Stimulated activated CD4-positive, alpha-beta T cell treated with anti-CD3 and anti-CD28 coated beads, Interleukin-15, amount 100 ng/mL, for 1 hour (primary cell): ENCODE results near the gene OGT.
"Not testable (repeated sequence)": the region's sequence is repeated elsewhere in the genome, so short reads cannot be mapped to it uniquely, and the experiment has no call there.

ENCODE experiments used
- DNase-seq, 2 donors: peaks; one replicate each; pipeline ENCODE4 v3.0.0-alpha.2; 2020; ENCODE audit warnings: low read depth in 1 of 2, low spot score in 1 of 2

Gene OGT

DNA sequence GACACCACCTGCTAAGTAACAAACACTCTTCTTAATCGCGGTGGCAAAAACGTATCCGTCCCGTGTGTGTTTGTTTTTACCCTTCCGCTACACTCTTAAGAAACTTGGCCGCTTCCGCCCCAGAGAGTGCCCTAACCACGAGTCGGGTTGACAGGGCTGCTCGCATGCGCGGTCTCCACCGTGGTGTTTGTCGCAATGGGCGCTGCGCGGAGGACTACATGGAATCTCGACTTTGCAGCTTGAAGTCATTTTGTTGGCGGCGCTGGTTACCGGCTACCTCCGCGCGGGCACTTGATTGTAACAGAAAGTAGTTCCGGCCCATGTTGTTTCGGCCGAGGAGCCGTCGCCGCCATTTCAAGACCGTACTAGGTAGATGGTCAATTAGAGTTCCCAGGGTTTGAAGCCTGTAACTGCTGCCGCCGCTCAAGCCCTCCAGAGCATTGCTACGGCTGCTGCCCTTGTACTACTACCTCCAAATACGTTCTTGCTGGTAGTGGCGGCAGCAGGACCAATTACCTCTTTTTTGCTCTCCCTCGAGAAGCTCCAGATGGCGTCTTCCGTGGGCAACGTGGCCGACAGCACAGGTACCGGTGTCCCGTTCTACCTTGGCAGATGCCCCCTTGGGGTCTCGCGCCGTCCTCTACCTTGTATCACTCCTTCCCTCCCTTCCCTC lies at the start of gene OGT:
TSS of gene OGT (plus strand) at position 352 of the 673 bp plus-strand sequence. CDS start at position 548, 196 bp downstream.
- peak; percentile 78 to 83 for DNase-seq

GRCh38 chrX:71487814-71488213 lies 45.1 kb upstream of the OGT start:
- DNase-seq = no peak

DNA sequence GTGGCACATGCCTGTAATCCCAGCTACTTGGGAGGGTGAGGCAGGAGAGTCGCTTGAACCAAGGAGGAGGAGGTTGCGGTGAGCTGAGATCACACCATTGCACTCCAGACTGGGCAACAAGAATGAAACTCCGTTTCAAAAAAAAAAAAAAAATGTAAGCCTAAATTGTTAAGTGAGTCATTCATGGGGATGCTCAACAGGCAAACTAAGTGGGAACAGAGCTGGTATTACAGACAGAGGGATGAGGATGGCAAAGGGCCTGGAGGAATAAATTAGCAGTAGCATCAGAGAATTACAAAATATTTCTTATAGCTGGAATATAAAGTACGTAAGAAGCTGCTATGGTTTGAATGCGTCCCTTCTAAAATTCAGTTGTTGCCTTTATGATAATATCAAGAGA lies 43.4 kb upstream of the OGT start:
- no peak for DNase-seq

GRCh38 chrX:71492231-71493065 lies 40.5 kb upstream of the OGT start:
- peak; percentile 4 to 19 for DNase-seq

DNA sequence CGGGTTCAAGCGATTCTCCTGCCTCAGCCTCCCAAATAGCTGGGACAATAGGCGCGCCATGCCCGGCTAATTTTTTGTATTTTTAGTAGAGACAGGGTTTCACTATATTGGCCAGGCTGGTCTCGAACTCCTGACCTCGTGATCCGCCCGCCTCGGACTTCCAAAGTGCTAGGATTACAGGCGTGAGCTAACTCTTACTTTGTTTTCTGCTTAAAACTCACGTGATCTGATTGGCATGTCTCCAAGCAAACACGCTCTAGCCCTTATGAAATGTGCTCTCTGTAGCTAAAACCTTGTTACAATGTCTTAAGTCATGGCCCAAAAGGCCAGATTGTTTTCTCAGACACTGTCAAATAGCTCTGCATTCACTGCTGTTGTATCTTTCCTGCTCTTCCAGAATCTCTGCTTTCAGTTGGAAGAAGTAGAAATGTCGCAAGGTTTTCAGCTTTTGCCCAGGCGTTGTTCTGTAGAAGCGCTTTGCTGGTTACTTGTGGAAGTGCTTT lies 39.7 kb upstream of the OGT start:
- DNase-seq = no peak

DNA sequence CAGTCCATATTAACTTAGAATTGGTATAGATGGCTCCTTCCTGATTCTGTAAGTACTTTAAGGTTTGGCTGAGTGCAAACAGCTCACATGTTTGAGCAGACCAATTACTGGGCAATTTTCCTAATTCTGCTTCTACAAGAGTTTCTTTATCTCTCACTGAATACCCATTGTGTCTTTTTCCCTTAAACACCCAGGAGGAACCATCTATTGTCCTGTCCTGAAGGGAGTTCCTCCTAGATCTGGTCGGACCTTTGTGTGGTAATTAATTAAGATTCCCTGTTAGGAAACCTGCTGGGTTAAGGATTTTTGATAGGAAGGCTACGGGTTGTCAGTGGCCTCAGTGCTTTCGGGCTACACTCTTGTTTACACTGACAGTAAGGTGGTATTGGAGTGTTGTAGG lies 36.9 kb upstream of the OGT start:
- not testable (repeated sequence) for DNase-seq

GRCh38 chrX:71496476-71496875 lies 36.4 kb upstream of the OGT start:
- DNase-seq = no peak

GRCh38 chrX:71502080-71502479 lies 30.8 kb upstream of the OGT start:
- not testable (repeated sequence) for DNase-seq

GRCh38 chrX:71504346-71504745 lies 28.6 kb upstream of the OGT start:
- no peak for DNase-seq

GRCh38 chrX:71509289-71509688 lies 23.6 kb upstream of the OGT start:
- no peak for DNase-seq

GRCh38 chrX:71510161-71510560 lies 22.7 kb upstream of the OGT start:
- DNase-seq = no peak

- not testable (repeated sequence) for DNase-seq
Observed at GRCh38 chrX:71513731-71514130, 19.2 kb upstream of the OGT start.

- DNase-seq = no peak
Observed at GRCh38 chrX:71514367-71515037, 18.4 kb upstream of the OGT start.

DNA sequence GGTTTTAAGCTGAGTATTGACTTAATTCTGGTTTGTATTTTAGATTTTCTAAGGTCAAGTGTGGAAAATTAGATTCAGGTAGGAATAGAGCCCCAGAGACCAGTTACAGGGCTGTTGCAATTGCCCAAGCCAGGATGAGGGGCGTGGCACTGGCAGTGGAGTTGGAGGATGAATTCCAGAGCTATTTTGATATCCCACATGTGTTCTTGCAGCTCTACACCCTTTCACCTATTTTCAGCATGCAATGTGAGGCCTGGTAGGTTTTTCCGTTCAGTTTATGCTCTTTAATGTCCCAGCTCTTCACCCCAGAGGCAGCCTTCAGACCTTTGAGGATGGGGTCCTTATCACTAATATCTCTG lies 17.9 kb upstream of the OGT start:
- DNase-seq = no peak

GRCh38 chrX:71525316-71525715 lies 7.6 kb upstream of the OGT start:
- DNase-seq = no peak

DNA sequence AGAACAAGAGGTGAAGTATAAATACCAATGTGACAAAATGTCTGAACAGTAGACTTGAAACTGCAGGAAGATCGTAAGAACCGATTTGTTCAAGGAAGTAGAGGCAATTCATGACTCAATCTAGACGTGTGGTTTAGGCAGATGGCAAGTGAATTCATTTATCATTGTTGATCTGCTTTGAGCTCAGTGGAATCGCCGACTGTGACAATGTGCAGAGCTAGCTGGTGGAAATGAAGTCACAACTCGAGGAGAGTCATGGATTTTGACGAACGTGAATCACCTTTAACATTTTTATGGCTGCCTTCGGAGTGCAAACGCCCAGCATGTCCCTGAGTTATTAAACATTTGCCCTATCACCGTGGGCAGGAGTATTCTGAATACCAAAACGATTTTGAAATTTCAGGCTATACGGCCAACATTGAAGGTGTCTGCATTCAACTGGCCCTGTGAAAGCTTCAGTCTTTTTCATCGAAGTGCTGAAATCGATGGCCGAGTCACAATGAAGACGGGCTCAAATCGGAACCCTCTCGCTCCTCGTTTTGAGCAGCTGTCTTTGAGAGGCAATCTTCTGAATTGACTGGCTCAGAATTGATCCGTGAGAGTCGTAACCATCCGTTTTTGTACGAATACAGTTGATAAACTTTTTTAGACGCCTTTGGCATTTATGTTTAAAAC lies 689 bp upstream of the OGT start:
- DNase-seq = peak in 1 of 2 donors; percentile 26

- DNase-seq = no peak
Observed at GRCh38 chrX:71533516-71533850, 579 bp downstream of the OGT start.

GRCh38 chrX:71533851-71534561 lies 1.1 kb downstream of the OGT start:
- peak in 1 of 2 donors; percentile 22 for DNase-seq

- no peak for DNase-seq
Observed at GRCh38 chrX:71534773-71535544, 2.1 kb downstream of the OGT start.

DNA sequence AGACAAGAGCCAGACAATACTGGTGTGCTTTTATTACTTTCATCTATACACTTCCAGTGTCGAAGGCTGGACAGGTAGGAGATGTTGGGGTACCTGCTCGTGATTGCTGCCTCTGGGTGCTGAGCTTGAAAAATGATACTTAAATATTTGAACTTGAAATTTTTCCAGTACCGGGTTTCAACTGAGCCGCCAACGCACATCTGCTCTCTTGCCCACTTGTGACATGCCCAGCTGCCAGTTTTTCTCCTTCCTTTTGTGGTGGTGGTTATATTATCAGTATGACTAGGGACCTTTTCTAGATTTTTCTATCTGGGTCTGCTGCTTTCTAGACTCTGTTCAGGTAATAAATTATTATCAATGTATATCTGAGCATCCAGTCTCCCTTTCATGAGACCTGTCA lies 3.4 kb downstream of the OGT start:
- DNase-seq = no peak
